Measurements from ENCODE around the gene UBA6. TPM values are rescaled to one million over a fixed set of nuclear protein-coding genes. Genes with fewer than 3 reads are reported as not detected.

UBA6 gene
- total RNA-seq, 1 experiment from 2014 or later: 83.1 TPM

GRCh38 chr4:67678612-67679011 lies 22.3 kb downstream of the UBA6 start:
- Mint-ChIP-seq H3K27me3 (ENCODE audit: insufficient read depth, unreplicated experiment) (no peaks in the 10 kb centered on the region), H3K36me3 (ENCODE audit: insufficient read depth, unreplicated experiment) (peaks cover 62% of the 10 kb centered on the region), H3K9me3 (ENCODE audit: unreplicated experiment) (no peaks in the 10 kb centered on the region), H3K27ac (ENCODE audit: low read depth, unreplicated experiment) (no peak overlapping the region), H3K4me1 (ENCODE audit: insufficient read depth, unreplicated experiment) (no peaks in the 10 kb centered on the region), H3K4me3 (ENCODE audit: unreplicated experiment) (no peak overlapping the region)
- ChIA-PET POLR2A (interaction anchor here (1.0 kb wide), 1 partner anchor 22 kb away, joined by 3 read pairs; the partner anchor contains the start of gene UBA6), CTCF (no interaction called here)
- intact Hi-C loops (cut with micrococcal nuclease): no loop called here
- no peak for TF ChIP-seq CTCF (IDR thresholded peaks at IDR 0.05; ENCODE audit: unreplicated experiment)
- DNase-seq (ENCODE audit: unreplicated experiment): no peak
- BruUV-seq (replicated peaks): no TSS peak

GRCh38 chr4:67674098-67674497 lies 26.9 kb downstream of the UBA6 start:
- BruUV-seq (replicated peaks): no TSS peak
- ChIA-PET POLR2A (interaction anchor here (0.9 kb wide), 1 partner anchor 26 kb away, joined by 3 read pairs; no protein-coding TSS in a partner anchor), CTCF (interaction anchor here (0.6 to 0.9 kb wide), 2 partner anchors 74 to 177 kb away, joined by 3 to 4 read pairs; no protein-coding TSS in a partner anchor)
- intact Hi-C loops (cut with micrococcal nuclease): no loop called here
- no peak for DNase-seq (ENCODE audit: unreplicated experiment)
- no peak overlapping the region for H3K27ac Mint-ChIP-seq (ENCODE audit: low read depth, unreplicated experiment)
- no peaks in the 10 kb centered on the region for H3K4me1 Mint-ChIP-seq (ENCODE audit: insufficient read depth, unreplicated experiment)
- H3K36me3 Mint-ChIP-seq (ENCODE audit: insufficient read depth, unreplicated experiment): peaks cover 70% of the 10 kb centered on the region
- no peak overlapping the region for H3K4me3 Mint-ChIP-seq (ENCODE audit: unreplicated experiment)
- H3K27me3 Mint-ChIP-seq (ENCODE audit: insufficient read depth, unreplicated experiment): no peaks in the 10 kb centered on the region
- no peak for TF ChIP-seq CTCF (IDR thresholded peaks at IDR 0.05; ENCODE audit: unreplicated experiment)
- H3K9me3 Mint-ChIP-seq (ENCODE audit: unreplicated experiment): no peaks in the 10 kb centered on the region

GRCh38 chr4:67668315-67668714 lies 32.6 kb downstream of the UBA6 start:
- H3K27me3 Mint-ChIP-seq (ENCODE audit: insufficient read depth, unreplicated experiment): no peaks in the 10 kb centered on the region
- POLR2A ChIA-PET: no interaction called here

GRCh38 chr4:67660418-67660817 lies 40.5 kb downstream of the UBA6 start:
- Mint-ChIP-seq H3K9me3 (ENCODE audit: unreplicated experiment) (no peaks in the 10 kb centered on the region), H3K36me3 (ENCODE audit: insufficient read depth, unreplicated experiment) (peaks cover 66% of the 10 kb centered on the region), H3K27me3 (ENCODE audit: insufficient read depth, unreplicated experiment) (no peaks in the 10 kb centered on the region), H3K4me1 (ENCODE audit: insufficient read depth, unreplicated experiment) (no peaks in the 10 kb centered on the region), H3K27ac (ENCODE audit: low read depth, unreplicated experiment) (no peak overlapping the region), H3K4me3 (ENCODE audit: unreplicated experiment) (no peak overlapping the region)
- TF ChIP-seq CTCF (IDR thresholded peaks at IDR 0.05; ENCODE audit: unreplicated experiment): no peak
- DNase-seq (ENCODE audit: unreplicated experiment): no peak
- ChIA-PET CTCF (interaction anchor here (0.7 to 1.0 kb wide), 2 partner anchors 86 to 171 kb away, joined by 4 read pairs; no protein-coding TSS in a partner anchor), POLR2A (no interaction called here)
- BruUV-seq (replicated peaks): no TSS peak
- intact Hi-C loops (cut with micrococcal nuclease): no loop called here

More at GRCh38 chr4:67668315-67668714, 32.6 kb downstream of the UBA6 start:
- intact Hi-C loops (cut with micrococcal nuclease): no loop called here
- Mint-ChIP-seq H3K4me3 (ENCODE audit: unreplicated experiment) (no peak overlapping the region), H3K27ac (ENCODE audit: low read depth, unreplicated experiment) (no peak overlapping the region), H3K9me3 (ENCODE audit: unreplicated experiment) (no peaks in the 10 kb centered on the region), H3K36me3 (ENCODE audit: insufficient read depth, unreplicated experiment) (peaks cover 51% of the 10 kb centered on the region), H3K4me1 (ENCODE audit: insufficient read depth, unreplicated experiment) (no peaks in the 10 kb centered on the region)
- BruUV-seq (replicated peaks): no TSS peak
- no peak for TF ChIP-seq CTCF (IDR thresholded peaks at IDR 0.05; ENCODE audit: unreplicated experiment)
- DNase-seq (ENCODE audit: unreplicated experiment): no peak
- CTCF ChIA-PET: no interaction called here
